ENCODE results near the gene GLI1. TPM values are rescaled to one million over a fixed set of nuclear protein-coding genes. Genes with fewer than 3 reads are reported as not detected.
A peak's percentile ranks its signal among the peaks of the same experiment; 100 is the strongest.

Gene GLI1
- total RNA-seq, 2 donors from 2014 or later = 0.21 to 1.3 TPM

- peaks cover 2 to 7% of the 10 kb centered on the region in 2 donors for H3K36me3 Mint-ChIP-seq (ENCODE audit: insufficient read depth in 2 of 2)
- no peaks in the 10 kb centered on the region for H3K9me3 Mint-ChIP-seq
Measured at GRCh38 chr12:57467915-57468314, 8.3 kb downstream of the GLI1 start.

GRCh38 chr12:57469296-57470164 lies 9.9 kb downstream of the GLI1 start:
- no peak overlapping the region for H3K4me3 Mint-ChIP-seq
- no peak for DNase-seq
- H3K27me3 Mint-ChIP-seq (ENCODE audit: low read depth) = no peaks in the 10 kb centered on the region
- ATAC-seq (replicated peaks in 1 of 2) = no peak
- no peak overlapping the region for H3K27ac Mint-ChIP-seq
- peaks cover 7 to 15% of the 10 kb centered on the region in 2 donors for H3K36me3 Mint-ChIP-seq (ENCODE audit: insufficient read depth in 2 of 2)
- H3K9me3 Mint-ChIP-seq = no peaks in the 10 kb centered on the region
- peaks cover 28% of the 10 kb centered on the region for H3K4me1 Mint-ChIP-seq (ENCODE audit: low read depth)

More at GRCh38 chr12:57467915-57468314, 8.3 kb downstream of the GLI1 start:
- H3K4me3 Mint-ChIP-seq = no peak overlapping the region
- H3K27ac Mint-ChIP-seq = no peak overlapping the region
- H3K4me1 Mint-ChIP-seq (ENCODE audit: low read depth) = peaks cover 26% of the 10 kb centered on the region
- DNase-seq = no peak
- ATAC-seq (replicated peaks in 1 of 2) = no peak
- H3K27me3 Mint-ChIP-seq (ENCODE audit: low read depth) = no peaks in the 10 kb centered on the region

GRCh38 chr12:57470286-57470969 lies 10.8 kb downstream of the GLI1 start:
- Mint-ChIP-seq H3K4me3 (no peak overlapping the region), H3K27me3 (ENCODE audit: low read depth) (no peaks in the 10 kb centered on the region), H3K27ac (no peak overlapping the region), H3K36me3 (ENCODE audit: insufficient read depth in 2 of 2) (peaks cover 7 to 19% of the 10 kb centered on the region in 2 donors), H3K4me1 (ENCODE audit: low read depth) (peaks cover 32% of the 10 kb centered on the region), H3K9me3 (no peaks in the 10 kb centered on the region)
- DNase-seq (no peak), ATAC-seq (replicated peaks in 1 of 2) (no peak)

GRCh38 chr12:57470970-57471656 lies 11.5 kb downstream of the GLI1 start:
- peaks cover 7 to 19% of the 10 kb centered on the region in 2 donors for H3K36me3 Mint-ChIP-seq (ENCODE audit: insufficient read depth in 2 of 2)
- peaks cover 27% of the 10 kb centered on the region for H3K4me1 Mint-ChIP-seq (ENCODE audit: low read depth)
- no peak for ATAC-seq (replicated peaks in 1 of 2)
- H3K27ac Mint-ChIP-seq = no peak overlapping the region
- no peaks in the 10 kb centered on the region for H3K27me3 Mint-ChIP-seq (ENCODE audit: low read depth)
- no peak for DNase-seq
- no peaks in the 10 kb centered on the region for H3K9me3 Mint-ChIP-seq
- H3K4me3 Mint-ChIP-seq = no peak overlapping the region

- H3K36me3 Mint-ChIP-seq (ENCODE audit: insufficient read depth in 2 of 2) = peaks cover 10 to 24% of the 10 kb centered on the region in 2 donors
- H3K9me3 Mint-ChIP-seq = no peaks in the 10 kb centered on the region
- H3K4me1 Mint-ChIP-seq (ENCODE audit: low read depth) = peaks cover 32% of the 10 kb centered on the region
- DNase-seq = no peak
- ATAC-seq (replicated peaks in 1 of 2) = no peak
- no peaks in the 10 kb centered on the region for H3K27me3 Mint-ChIP-seq (ENCODE audit: low read depth)
- peak overlapping the region; percentile 47 for H3K27ac Mint-ChIP-seq
- H3K4me3 Mint-ChIP-seq = no peak overlapping the region
Measured at GRCh38 chr12:57471661-57472060, 12.1 kb downstream of the GLI1 start.

GRCh38 chr12:57472391-57472790 lies 12.8 kb downstream of the GLI1 start:
- Mint-ChIP-seq H3K4me3 (no peak overlapping the region), H3K27ac (peak overlapping the region; percentile 47), H3K9me3 (no peaks in the 10 kb centered on the region), H3K36me3 (ENCODE audit: insufficient read depth in 2 of 2) (peaks cover 13 to 31% of the 10 kb centered on the region in 2 donors), H3K4me1 (ENCODE audit: low read depth) (peaks cover 35% of the 10 kb centered on the region), H3K27me3 (ENCODE audit: low read depth) (no peaks in the 10 kb centered on the region)
- no peak for ATAC-seq (replicated peaks in 1 of 2)
- DNase-seq = no peak

GRCh38 chr12:57473392-57473791 lies 13.8 kb downstream of the GLI1 start:
- ATAC-seq (replicated peaks in 1 of 2) = no peak
- Mint-ChIP-seq H3K4me3 (no peak overlapping the region), H3K27me3 (ENCODE audit: low read depth) (no peaks in the 10 kb centered on the region), H3K9me3 (no peaks in the 10 kb centered on the region), H3K36me3 (ENCODE audit: insufficient read depth in 2 of 2) (peaks cover 16 to 35% of the 10 kb centered on the region in 2 donors), H3K4me1 (ENCODE audit: low read depth) (peaks cover 43% of the 10 kb centered on the region), H3K27ac (no peak overlapping the region)
- DNase-seq = no peak

- peaks cover 17 to 36% of the 10 kb centered on the region in 2 donors for H3K36me3 Mint-ChIP-seq (ENCODE audit: insufficient read depth in 2 of 2)
- no peaks in the 10 kb centered on the region for H3K27me3 Mint-ChIP-seq (ENCODE audit: low read depth)
- H3K9me3 Mint-ChIP-seq = no peaks in the 10 kb centered on the region
- peak overlapping the region; percentile 26 for H3K27ac Mint-ChIP-seq
- DNase-seq (no peak), ATAC-seq (replicated peaks in 1 of 2) (no peak)
- H3K4me3 Mint-ChIP-seq = peak overlapping the region; percentile 55 to 71
- H3K4me1 Mint-ChIP-seq (ENCODE audit: low read depth) = peaks cover 48% of the 10 kb centered on the region
Measured at GRCh38 chr12:57473886-57474285, 14.3 kb downstream of the GLI1 start.

GRCh38 chr12:57474430-57474829 lies 14.8 kb downstream of the GLI1 start:
- Mint-ChIP-seq H3K27ac (peak overlapping the region; percentile 68), H3K4me3 (peak overlapping the region; percentile 55 to 71), H3K9me3 (no peaks in the 10 kb centered on the region), H3K27me3 (ENCODE audit: low read depth) (no peaks in the 10 kb centered on the region), H3K4me1 (ENCODE audit: low read depth) (peaks cover 54% of the 10 kb centered on the region), H3K36me3 (ENCODE audit: insufficient read depth in 2 of 2) (peaks cover 17 to 36% of the 10 kb centered on the region in 2 donors)
- no peak for ATAC-seq (replicated peaks in 1 of 2)
- DNase-seq = no peak

- Mint-ChIP-seq H3K36me3 (ENCODE audit: insufficient read depth in 2 of 2) (peaks cover 17 to 36% of the 10 kb centered on the region in 2 donors), H3K4me1 (ENCODE audit: low read depth) (peaks cover 58% of the 10 kb centered on the region), H3K9me3 (no peaks in the 10 kb centered on the region), H3K27me3 (ENCODE audit: low read depth) (no peaks in the 10 kb centered on the region), H3K4me3 (peak overlapping the region; percentile 55 to 71), H3K27ac (peak overlapping the region; percentile 68)
- DNase-seq (no peak), ATAC-seq (replicated peaks in 1 of 2) (no peak)
Measured at GRCh38 chr12:57474862-57475261, 15.3 kb downstream of the GLI1 start.

GRCh38 chr12:57475271-57476161 lies 15.9 kb downstream of the GLI1 start:
- peaks cover 17 to 36% of the 10 kb centered on the region in 2 donors for H3K36me3 Mint-ChIP-seq (ENCODE audit: insufficient read depth in 2 of 2)
- peaks cover 65% of the 10 kb centered on the region for H3K4me1 Mint-ChIP-seq (ENCODE audit: low read depth)
- DNase-seq (no peak), ATAC-seq (replicated peaks in 1 of 2) (no peak)
- peak overlapping the region; percentile 97 to 98 for H3K4me3 Mint-ChIP-seq
- no peak overlapping the region for H3K27ac Mint-ChIP-seq
- H3K9me3 Mint-ChIP-seq = no peaks in the 10 kb centered on the region
- no peaks in the 10 kb centered on the region for H3K27me3 Mint-ChIP-seq (ENCODE audit: low read depth)

Measured in activated T-cell treated with anti-CD3 and anti-CD28 coated beads, Interleukin-2, amount 50 U/mL, for 72 hours (primary cell).